Fibroblast of the aortic adventitia (primary cell): Measurements from ENCODE around the gene SLC18A3. TPM values are rescaled to one million over a fixed set of nuclear protein-coding genes. Genes with fewer than 3 reads are reported as not detected.

Experiments used
- DNase-seq: peaks from one replicate; pipeline ENCODE4 v3.0.0-alpha.2; 2010; ENCODE audit warnings: low read depth
- H3K4me3 ChIP-seq: 2 replicates; pipeline ENCODE4 v1.5.1; 2011; ENCODE audit warnings: low read depth, mild to moderate bottlenecking, control low read depth, low read length, moderate library complexity
- total RNA-seq: library from RNA; depleted of rRNA; stranded (reverse); fragments of >200 nt; gene quantifications from 2 replicates; pipeline ENCODE4 v1.2.3, GENCODE V29; 2012; ENCODE audit warnings: low replicate concordance
- TF ChIP-seq, protein P1 (sequence below): IDR thresholded peaks from 2 replicates; pipeline ENCODE4 v1.5.1; 2011; ENCODE audit warnings: mild to moderate bottlenecking, low read length, control low read depth, inconsistent platforms; ENCODE audit not compliant: insufficient read depth

The SLC18A3 gene
- total RNA-seq, 1 donor: not detected

- no peak overlapping the region for H3K4me3 ChIP-seq
- TF ChIP-seq, protein P1, sequence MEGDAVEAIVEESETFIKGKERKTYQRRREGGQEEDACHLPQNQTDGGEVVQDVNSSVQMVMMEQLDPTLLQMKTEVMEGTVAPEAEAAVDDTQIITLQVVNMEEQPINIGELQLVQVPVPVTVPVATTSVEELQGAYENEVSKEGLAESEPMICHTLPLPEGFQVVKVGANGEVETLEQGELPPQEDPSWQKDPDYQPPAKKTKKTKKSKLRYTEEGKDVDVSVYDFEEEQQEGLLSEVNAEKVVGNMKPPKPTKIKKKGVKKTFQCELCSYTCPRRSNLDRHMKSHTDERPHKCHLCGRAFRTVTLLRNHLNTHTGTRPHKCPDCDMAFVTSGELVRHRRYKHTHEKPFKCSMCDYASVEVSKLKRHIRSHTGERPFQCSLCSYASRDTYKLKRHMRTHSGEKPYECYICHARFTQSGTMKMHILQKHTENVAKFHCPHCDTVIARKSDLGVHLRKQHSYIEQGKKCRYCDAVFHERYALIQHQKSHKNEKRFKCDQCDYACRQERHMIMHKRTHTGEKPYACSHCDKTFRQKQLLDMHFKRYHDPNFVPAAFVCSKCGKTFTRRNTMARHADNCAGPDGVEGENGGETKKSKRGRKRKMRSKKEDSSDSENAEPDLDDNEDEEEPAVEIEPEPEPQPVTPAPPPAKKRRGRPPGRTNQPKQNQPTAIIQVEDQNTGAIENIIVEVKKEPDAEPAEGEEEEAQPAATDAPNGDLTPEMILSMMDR: no peak
- no peak for DNase-seq
Measured at GRCh38 chr10:49595003-49595712, 15.0 kb upstream of the SLC18A3 start.

DNA sequence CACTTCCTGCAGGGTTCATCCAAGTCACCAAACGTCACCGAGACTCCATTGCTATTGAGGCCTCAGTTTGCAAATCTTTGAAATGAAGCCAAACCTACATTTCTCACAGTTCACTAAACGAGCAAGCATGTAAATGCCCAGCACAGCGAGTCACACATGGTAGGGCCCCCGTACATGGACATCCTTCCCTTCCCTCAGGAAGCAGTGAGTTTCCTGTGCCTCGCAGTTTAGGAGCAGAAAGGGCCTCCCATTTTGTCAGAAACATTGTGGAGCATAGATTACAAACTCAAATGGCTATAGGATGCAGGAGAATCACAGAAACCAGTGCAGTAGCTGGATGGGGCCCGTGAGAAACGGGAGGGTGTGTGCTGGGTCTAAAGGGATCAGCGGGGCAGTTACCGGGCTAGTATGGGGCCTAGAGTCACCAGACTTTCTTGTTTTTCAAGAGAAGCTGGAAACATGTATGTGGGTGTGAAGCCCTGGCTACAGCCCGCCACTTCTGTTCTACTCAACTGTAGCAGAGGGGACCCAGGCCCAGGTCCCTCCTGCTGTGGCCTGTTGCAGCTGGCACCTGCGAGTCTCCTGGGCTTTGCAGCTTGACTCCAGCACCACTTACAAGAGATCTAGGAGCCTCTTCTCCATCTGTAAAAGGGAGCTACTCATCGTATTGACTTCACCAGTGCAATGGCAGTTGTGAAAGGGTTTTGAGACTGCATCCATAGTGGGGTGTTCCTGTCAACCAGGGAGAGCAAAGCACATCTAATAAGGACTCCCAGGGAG is 14.2 kb upstream of the SLC18A3 start:
- TF ChIP-seq, protein P1: no peak
- DNase-seq: peak; percentile 21
- H3K4me3 ChIP-seq: no peak overlapping the region

DNA sequence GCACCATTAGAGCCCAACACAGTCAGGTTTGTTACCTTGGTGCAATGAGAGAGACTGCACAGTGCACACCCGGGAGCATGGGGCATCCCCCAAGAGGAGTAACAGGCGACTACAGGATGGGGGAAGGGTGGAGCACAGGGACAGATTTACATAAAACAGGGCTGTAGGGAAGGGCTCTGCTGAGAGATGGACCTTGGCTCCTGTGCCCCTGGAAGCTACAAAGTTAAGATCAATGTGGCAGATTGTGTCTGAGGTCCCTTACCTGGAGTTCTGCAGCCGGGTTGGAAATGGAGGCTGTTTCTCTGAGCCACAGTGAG is 13.7 kb upstream of the SLC18A3 start:
- no peak for DNase-seq
- H3K4me3 ChIP-seq: no peak overlapping the region
- TF ChIP-seq, protein P1: no peak

DNA sequence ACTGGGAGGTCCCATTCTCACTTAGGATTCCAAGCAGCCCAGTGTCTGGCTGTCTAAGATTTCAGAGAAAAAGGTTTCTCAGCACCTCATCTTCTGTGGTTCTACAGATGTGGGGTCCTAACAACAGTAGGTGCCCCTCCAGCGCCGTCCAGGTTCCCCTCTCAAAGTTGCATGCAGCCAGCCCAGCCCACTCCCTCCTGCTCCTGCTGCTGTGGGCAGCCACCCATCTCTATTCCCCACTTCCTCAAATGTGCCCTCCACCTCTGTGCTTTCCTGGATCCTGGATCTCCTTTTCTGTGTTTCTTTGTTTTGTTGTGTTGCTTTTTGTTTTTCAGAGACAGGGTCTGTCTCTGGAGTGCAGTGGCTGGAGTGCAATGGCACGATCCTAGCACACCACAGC is 13.3 kb upstream of the SLC18A3 start:
- TF ChIP-seq, protein P1: no peak
- no peak for DNase-seq
- no peak overlapping the region for H3K4me3 ChIP-seq

- TF ChIP-seq, protein P1: no peak
- no peak overlapping the region for H3K4me3 ChIP-seq
- no peak for DNase-seq
Measured at GRCh38 chr10:49597426-49598163, 12.5 kb upstream of the SLC18A3 start.

DNA sequence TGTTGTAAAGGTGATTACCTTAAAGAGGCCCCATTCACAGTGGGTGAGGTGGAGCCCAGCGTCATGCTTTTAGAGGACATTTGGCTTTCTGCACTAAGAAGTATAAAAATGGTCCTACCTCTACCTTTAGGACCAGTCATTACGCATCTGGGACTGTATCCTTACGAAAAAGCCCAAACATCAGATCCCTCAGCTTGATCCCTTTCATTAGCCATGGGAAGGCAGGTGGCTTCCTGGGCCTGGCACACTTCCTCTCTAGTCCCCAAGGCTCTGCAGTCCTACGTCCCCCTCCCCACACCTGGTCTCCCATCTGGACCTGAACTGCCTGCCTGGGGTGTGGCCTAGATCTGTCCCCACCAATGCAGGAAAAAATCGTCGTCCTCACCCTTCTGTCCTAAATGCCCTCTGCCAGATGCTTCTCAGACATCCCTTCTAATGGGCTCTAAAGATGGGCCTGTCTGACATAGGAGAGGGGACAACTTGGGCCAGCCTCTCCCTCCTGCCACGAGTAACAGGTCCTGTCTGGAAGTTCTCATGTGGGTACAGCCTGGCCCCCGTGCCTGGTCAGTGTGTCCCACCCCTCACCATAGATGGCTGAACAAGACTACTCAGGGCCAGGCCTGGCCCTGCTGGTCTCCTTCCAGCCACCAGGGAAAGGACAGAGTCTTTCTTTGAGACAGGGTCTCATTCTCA is 11.8 kb upstream of the SLC18A3 start:
- no peak for DNase-seq
- TF ChIP-seq, protein P1: no peak
- no peak overlapping the region for H3K4me3 ChIP-seq
